Measurements from ENCODE around the gene CDNF.
A peak's percentile ranks its signal among the peaks of the same experiment; 100 is the strongest.
"Not testable (repeated sequence)": the region's sequence is repeated elsewhere in the genome, so short reads cannot be mapped to it uniquely, and the experiment has no call there.

The CDNF gene

GRCh38 chr10:14838582-14839304 is 906 bp upstream of the CDNF start:
- DNase-seq (ENCODE audit: low read depth) = no peak

- DNase-seq (ENCODE audit: low read depth) = no peak
These were observed 657 bp downstream of the CDNF start for GRCh38 chr10:14837003-14837756.

- DNase-seq (ENCODE audit: low read depth) = no peak
These were observed 1.6 kb downstream of the CDNF start for GRCh38 chr10:14836208-14836607.

GRCh38 chr10:14833106-14833505 is 4.7 kb downstream of the CDNF start:
- DNase-seq (ENCODE audit: low read depth) = no peak

- no peak for DNase-seq (ENCODE audit: low read depth)
These were observed 11.6 kb downstream of the CDNF start for GRCh38 chr10:14826076-14826829.

- no peak for DNase-seq (ENCODE audit: low read depth)
These were observed 13.9 kb downstream of the CDNF start for GRCh38 chr10:14823966-14824365.

GRCh38 chr10:14822879-14823755 is 14.7 kb downstream of the CDNF start:
- peak; percentile 25 for DNase-seq (ENCODE audit: low read depth)

GRCh38 chr10:14821635-14822375 is 16.0 kb downstream of the CDNF start:
- DNase-seq (ENCODE audit: low read depth) = no peak

GRCh38 chr10:14820775-14821154 is 17.1 kb downstream of the CDNF start:
- DNase-seq (ENCODE audit: low read depth) = peak; percentile 64

GRCh38 chr10:14820010-14820774 is 17.6 kb downstream of the CDNF start:
- DNase-seq (ENCODE audit: low read depth) = peak; percentile 94

- DNase-seq (ENCODE audit: low read depth) = not testable (repeated sequence)
These were observed 21.1 kb downstream of the CDNF start for GRCh38 chr10:14816717-14817116.

GRCh38 chr10:14815681-14816080 is 22.2 kb downstream of the CDNF start:
- DNase-seq (ENCODE audit: low read depth) = peak; percentile 82

- DNase-seq (ENCODE audit: low read depth) = no peak
These were observed 25.6 kb downstream of the CDNF start for GRCh38 chr10:14812271-14812670.

GRCh38 chr10:14810969-14811953 is 26.6 kb downstream of the CDNF start:
- no peak for DNase-seq (ENCODE audit: low read depth)

- no peak for DNase-seq (ENCODE audit: low read depth)
These were observed 31.5 kb downstream of the CDNF start for GRCh38 chr10:14806318-14806717.

- no peak for DNase-seq (ENCODE audit: low read depth)
These were observed 34.0 kb downstream of the CDNF start for GRCh38 chr10:14803827-14804226.

GRCh38 chr10:14801723-14802122 is 36.1 kb downstream of the CDNF start:
- DNase-seq (ENCODE audit: low read depth) = no peak

GRCh38 chr10:14800397-14800796 is 37.4 kb downstream of the CDNF start:
- no peak for DNase-seq (ENCODE audit: low read depth)

GRCh38 chr10:14798636-14799035 is 39.2 kb downstream of the CDNF start:
- no peak for DNase-seq (ENCODE audit: low read depth)
